ENCODE data around the gene BATF. TPM values are rescaled to one million over a fixed set of nuclear protein-coding genes. Genes with fewer than 3 reads are reported as not detected.

The BATF gene
- total and polyA plus RNA-seq, 2 experiments from 2014 or later = not detected

DNA sequence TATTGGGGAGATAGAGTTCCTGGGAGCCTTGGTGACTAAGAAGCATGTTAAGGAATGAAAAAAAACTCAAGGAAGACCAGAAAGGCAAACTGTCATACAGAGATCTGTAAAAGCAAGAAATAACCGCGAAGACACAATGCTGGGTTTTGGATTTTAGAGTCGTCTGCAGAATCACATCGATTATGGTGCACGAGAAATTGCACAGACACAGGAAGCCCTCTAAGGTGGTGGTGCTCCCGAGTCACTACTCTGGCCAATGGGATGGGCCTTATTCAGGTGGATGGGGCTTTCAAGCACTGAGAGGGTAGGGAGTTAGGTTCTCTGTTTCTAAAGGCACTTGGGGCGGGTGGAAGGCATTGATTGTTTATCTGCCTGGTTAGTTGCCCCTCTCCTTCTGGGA lies 45.9 kb downstream of the BATF start (continued):
- TF ChIP-seq ZNF462 (CRISPR knock-in tag; IDR thresholded peaks at IDR 0.05) (no peak), CREB1 (CRISPR knock-in tag; IDR thresholded peaks at IDR 0.05; ENCODE audit: low read depth) (no peak), CTCF (conservative IDR thresholded peaks at IDR 0.05; ENCODE audit: low read depth in 2 of 2) (no peak)

DNA sequence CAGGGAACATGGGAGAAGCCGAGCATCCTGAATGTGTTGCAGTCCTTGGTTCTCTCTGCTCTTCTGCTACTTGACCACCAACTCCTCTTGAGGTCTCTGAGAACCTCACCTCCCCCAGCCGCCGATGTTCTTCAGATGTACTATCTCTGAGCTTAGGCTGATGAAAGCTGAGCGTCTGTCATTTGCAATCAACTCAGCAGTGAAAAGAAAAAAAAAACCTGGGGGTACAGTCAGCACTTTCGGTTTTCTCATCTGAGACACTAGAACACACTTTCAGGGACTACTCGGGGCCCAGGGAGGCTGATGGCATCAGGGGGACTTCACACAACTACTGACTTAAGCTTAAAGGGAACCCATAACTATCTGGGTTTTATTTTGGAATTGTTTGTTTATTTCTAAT lies 46.5 kb downstream of the BATF start:
- Mint-ChIP-seq H3K27me3 (ENCODE audit: insufficient read depth, low read depth, poor library complexity) (peaks cover 4% of the 10 kb centered on the region), H3K4me3 (no peak overlapping the region), H3K9me3 (no peaks in the 10 kb centered on the region; the same call in 2 of the 3 replicates), H3K27ac (no peak overlapping the region), H3K4me1 (no peaks in the 10 kb centered on the region; the same call in 2 of the 3 replicates), H3K36me3 (ENCODE audit: low read depth) (no peaks in the 10 kb centered on the region)
- ATAC-seq = no peak
- H3K36me3 ChIP-seq (ENCODE audit: insufficient read depth) = no peaks in the 10 kb centered on the region
- H3K27ac ChIP-seq (ENCODE audit: low read depth) = no peak overlapping the region
- H3K79me2 ChIP-seq (replicated peaks; ENCODE audit: insufficient read depth) = no peaks in the 10 kb centered on the region
- no peak for DNase-seq (ENCODE audit: low spot score)
- 0 out of 2 replicates have a peak, but pooled peaks cover 5% of the 10 kb centered on the region for H3K9me2 ChIP-seq (ENCODE audit: insufficient read depth)
- H2AFZ ChIP-seq = 0 out of 2 replicates have a peak overlapping the region, but pooled peaks have one; percentile 43
- H3F3A ChIP-seq (replicated peaks; ENCODE audit: low read depth) = no peaks in the 10 kb centered on the region
- no peaks in the 10 kb centered on the region for H3K4me1 ChIP-seq (ENCODE audit: insufficient read depth)
- H3K4me3 ChIP-seq = no peak overlapping the region
- no peak overlapping the region for H3K4me2 ChIP-seq
- H4K20me1 ChIP-seq (replicated peaks; ENCODE audit: insufficient read depth) = no peaks in the 10 kb centered on the region
- H3K27me3 ChIP-seq (ENCODE audit: insufficient read depth) = no peaks in the 10 kb centered on the region
- no peak for TF ChIP-seq CREB1 (CRISPR knock-in tag; IDR thresholded peaks at IDR 0.05; ENCODE audit: low read depth)
- TF ChIP-seq ZNF114 (CRISPR knock-in tag; IDR thresholded peaks at IDR 0.05) = no peak
- TF ChIP-seq STAT1 (IDR thresholded peaks at IDR 0.05; ENCODE audit: unreplicated experiment) = no peak
- TF ChIP-seq EZH2 (IDR thresholded peaks at IDR 0.05; ENCODE audit: low read depth, unreplicated experiment) = no peak
- TF ChIP-seq CTCF (conservative IDR thresholded peaks at IDR 0.05; ENCODE audit: low read depth in 2 of 2) = no peak
- TF ChIP-seq, protein P1, sequence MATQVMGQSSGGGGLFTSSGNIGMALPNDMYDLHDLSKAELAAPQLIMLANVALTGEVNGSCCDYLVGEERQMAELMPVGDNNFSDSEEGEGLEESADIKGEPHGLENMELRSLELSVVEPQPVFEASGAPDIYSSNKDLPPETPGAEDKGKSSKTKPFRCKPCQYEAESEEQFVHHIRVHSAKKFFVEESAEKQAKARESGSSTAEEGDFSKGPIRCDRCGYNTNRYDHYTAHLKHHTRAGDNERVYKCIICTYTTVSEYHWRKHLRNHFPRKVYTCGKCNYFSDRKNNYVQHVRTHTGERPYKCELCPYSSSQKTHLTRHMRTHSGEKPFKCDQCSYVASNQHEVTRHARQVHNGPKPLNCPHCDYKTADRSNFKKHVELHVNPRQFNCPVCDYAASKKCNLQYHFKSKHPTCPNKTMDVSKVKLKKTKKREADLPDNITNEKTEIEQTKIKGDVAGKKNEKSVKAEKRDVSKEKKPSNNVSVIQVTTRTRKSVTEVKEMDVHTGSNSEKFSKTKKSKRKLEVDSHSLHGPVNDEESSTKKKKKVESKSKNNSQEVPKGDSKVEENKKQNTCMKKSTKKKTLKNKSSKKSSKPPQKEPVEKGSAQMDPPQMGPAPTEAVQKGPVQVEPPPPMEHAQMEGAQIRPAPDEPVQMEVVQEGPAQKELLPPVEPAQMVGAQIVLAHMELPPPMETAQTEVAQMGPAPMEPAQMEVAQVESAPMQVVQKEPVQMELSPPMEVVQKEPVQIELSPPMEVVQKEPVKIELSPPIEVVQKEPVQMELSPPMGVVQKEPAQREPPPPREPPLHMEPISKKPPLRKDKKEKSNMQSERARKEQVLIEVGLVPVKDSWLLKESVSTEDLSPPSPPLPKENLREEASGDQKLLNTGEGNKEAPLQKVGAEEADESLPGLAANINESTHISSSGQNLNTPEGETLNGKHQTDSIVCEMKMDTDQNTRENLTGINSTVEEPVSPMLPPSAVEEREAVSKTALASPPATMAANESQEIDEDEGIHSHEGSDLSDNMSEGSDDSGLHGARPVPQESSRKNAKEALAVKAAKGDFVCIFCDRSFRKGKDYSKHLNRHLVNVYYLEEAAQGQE (IDR thresholded peaks at IDR 0.05; ENCODE audit: unreplicated experiment) = no peak
- no peak for TF ChIP-seq NANOG (IDR thresholded peaks at IDR 0.05; ENCODE audit: borderline replicate concordance)
- TF ChIP-seq JUNB (IDR thresholded peaks at IDR 0.05; ENCODE audit: unreplicated experiment) = no peak
- no peak for TF ChIP-seq EZH2phosphoT487 (IDR thresholded peaks at IDR 0.05; ENCODE audit: unreplicated experiment)

Measured in GM23338 (cell line).